ENCODE data around the gene PRM1.

DNA sequence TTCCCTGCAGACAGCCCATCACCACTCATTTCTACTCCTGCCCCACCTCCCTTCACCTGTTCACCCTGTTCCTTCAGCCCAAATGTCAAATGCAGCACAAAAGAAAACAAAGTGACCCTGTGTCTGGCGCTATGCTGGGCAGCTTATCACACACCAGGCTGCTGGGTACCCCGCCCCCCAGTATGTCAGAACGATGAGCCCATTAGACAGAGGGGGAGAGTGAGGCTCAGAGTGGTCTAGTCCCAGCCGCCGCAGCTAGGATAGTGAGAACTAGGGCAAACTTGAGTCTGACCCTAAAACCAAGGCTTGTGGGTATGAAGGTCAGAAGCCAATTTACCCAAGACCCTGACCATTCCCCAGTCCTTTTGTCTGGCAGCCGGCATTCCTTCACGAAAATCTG lies 16.0 kb downstream of the PRM1 start:
- TF ChIP-seq, protein P1, sequence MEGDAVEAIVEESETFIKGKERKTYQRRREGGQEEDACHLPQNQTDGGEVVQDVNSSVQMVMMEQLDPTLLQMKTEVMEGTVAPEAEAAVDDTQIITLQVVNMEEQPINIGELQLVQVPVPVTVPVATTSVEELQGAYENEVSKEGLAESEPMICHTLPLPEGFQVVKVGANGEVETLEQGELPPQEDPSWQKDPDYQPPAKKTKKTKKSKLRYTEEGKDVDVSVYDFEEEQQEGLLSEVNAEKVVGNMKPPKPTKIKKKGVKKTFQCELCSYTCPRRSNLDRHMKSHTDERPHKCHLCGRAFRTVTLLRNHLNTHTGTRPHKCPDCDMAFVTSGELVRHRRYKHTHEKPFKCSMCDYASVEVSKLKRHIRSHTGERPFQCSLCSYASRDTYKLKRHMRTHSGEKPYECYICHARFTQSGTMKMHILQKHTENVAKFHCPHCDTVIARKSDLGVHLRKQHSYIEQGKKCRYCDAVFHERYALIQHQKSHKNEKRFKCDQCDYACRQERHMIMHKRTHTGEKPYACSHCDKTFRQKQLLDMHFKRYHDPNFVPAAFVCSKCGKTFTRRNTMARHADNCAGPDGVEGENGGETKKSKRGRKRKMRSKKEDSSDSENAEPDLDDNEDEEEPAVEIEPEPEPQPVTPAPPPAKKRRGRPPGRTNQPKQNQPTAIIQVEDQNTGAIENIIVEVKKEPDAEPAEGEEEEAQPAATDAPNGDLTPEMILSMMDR (IDR thresholded peaks at IDR 0.05), result no peak
- TF ChIP-seq POLR2A (IDR thresholded peaks at IDR 0.05), result no peak
